COLO829 (cell line): ENCODE results near the gene RSPH3.
"Not testable (repeated sequence)": the region's sequence is repeated elsewhere in the genome, so short reads cannot be mapped to it uniquely, and the experiment has no call there.

Source experiments
- DNase-seq: peaks from one replicate; pipeline ENCODE4 v3.0.0; 2012; ENCODE audit warnings: low spot score

The RSPH3 gene

DNA sequence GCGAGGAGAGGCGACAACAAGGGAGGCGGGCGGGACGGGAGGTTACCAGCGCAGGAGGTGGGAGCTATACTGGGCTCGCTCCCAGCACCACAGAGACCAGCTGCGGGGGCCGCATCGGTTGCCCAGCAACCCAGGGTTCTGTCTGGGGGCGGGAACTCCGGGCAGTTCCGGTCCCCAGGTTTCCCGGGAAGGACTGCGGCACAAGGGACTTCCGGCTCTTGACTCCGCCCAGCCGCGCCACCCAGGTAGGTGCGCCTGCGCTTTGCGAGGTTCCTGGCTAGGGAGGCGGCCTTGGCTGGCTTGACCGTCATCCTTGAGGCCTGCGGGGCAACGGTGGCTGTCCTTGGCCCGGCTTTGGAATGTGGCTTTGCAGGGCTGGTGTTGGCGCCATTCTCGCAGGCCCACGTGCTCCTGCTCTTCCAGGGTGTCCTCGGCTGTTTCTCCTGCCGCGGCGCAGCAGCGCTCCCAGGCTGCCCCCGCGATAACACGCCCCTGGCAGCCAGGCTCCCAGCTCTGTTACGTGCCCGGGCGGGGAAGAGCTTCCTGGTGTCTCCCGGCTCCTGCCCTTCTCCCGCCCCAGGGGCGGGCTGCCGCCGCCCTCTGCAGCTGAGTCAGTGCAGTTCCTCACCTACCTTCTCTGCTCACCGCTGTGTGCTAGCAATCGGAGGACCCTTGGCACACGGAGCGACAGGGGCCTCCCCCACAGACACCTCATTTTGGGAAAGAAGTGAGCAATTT is at the start of gene RSPH3:
Gene RSPH3 (minus strand): TSS at position 537 of the 738 bp plus-strand sequence. CDS start 652 bp downstream, outside the sequence.
- DNase-seq, result peak; percentile 91

GRCh38 chr6:159047891-159048685 is 48.1 kb upstream of the RSPH3 start:
- no peak for DNase-seq

GRCh38 chr6:159045801-159046200 is 45.8 kb upstream of the RSPH3 start:
- no peak for DNase-seq

GRCh38 chr6:159044899-159045727 is 45.1 kb upstream of the RSPH3 start, which contains the start of gene TAGAP:
TAGAP (minus strand) TSS chr6:159044991; CDS start chr6:159044146, 845 bp downstream.
- DNase-seq, result peak; percentile 33

DNA sequence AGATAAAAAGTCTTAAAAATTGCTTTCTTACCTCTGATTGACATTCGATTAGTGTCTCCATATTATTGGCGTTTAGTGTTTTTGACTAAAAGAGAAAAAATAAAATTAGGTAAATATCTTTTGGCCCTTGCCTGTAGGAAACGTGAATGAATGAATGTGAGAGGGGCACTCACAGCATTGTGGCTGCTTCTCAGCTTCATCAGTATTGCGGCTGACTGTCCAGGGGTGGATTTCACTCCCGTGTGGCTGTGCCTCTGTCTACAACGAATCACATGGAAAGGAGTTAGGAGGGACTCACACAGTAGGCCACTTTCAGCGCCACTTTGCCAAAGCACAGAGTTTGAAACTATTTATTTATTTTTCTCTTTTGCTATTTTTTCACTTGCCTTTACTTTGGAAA is 43.9 kb upstream of the RSPH3 start:
- DNase-seq, result no peak

DNA sequence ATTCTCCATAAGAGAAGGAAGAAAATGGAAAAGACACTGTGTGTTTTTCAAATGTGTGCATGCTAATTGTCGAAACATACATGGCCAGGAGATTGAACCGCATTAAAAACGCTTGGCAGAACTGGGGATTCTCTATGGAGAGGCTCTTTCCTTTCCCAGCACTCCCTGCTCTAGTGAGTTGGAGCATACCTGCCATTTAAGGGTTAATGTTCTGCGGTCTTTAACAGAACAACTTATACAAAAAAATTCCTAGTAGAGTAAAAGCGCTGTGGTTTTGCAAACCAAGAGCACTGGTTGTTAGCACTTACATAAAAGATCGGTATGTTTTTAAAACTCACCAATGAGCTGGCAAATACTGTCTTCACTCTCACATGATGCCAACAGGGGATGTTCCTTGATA is 43.2 kb upstream of the RSPH3 start:
- no peak for DNase-seq

DNA sequence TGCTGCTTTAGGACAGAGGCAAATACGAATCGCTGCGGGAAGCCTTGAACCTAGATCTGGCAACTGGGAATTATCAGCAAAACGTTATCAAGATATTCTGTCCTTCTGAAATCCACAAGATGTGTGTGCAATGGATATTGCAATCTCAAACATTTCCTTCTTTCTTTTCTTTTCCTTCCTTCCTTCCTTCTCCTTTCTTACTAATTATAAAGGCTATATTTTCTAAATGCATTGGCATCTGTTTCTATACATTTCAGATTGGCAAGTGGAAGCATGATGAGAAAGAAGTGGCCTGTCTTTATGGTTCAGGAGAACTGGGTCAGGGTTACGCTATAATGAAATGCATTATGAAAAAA is 42.8 kb upstream of the RSPH3 start:
- no peak for DNase-seq

DNA sequence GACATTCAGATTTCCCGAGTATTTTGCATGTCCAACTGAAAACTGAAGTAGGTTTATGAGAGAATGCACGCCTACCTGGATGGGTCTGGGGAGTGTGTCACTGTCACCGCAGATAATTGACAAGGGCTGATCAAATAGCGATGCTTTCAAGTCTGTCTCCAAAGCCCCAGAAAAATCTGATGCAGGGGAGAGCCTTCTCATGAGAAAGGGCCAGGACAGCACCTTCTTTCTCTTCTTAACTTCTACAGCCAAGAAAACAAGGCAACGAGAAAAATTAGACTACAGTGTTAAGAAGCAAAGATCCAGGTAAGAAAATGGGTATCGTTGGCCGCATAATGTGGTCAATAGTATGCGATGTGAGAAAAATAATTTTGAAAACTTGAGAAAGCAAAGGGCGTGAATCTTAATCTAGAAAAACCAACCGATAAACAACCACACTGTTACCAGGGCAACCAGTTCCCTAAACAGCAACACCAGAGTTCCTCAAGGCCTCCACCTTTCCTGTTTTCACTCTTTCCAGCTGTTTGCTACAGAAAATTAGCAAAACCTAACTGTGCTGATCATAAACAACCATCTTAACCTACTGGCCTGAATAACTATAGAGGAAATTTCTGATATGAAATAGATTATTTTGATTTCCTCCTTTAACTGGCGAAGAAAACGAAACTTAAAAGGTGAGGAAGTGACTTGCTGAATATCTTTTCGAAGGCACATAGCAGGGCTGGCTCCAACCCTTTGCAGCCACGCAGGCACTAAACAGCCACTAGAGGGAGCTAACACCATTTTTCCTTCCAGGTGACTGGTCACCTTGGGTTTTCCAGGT is 42.2 kb upstream of the RSPH3 start:
- peak; percentile 75 for DNase-seq

GRCh38 chr6:159041181-159041580 is 41.2 kb upstream of the RSPH3 start:
- no peak for DNase-seq

DNA sequence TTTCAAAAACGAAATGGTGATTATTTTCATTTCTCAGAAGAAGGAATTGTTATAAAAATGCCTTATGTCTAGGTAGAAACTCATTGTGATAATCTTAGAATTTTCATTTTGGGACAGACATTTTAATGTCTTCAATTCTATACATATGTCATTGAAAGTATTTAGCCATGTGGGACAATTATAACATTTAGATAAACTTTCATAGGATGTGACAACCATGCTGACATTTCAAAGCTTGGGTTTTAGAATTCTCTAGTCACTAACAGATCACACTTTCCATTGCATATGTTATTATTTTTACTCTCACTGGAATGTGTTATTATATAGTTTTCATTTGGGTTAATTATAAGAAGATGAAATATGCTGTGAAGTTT is 39.9 kb upstream of the RSPH3 start:
- DNase-seq, result no peak

- DNase-seq, result no peak
Observed at GRCh38 chr6:159038914-159039884, 39.2 kb upstream of the RSPH3 start.

DNA sequence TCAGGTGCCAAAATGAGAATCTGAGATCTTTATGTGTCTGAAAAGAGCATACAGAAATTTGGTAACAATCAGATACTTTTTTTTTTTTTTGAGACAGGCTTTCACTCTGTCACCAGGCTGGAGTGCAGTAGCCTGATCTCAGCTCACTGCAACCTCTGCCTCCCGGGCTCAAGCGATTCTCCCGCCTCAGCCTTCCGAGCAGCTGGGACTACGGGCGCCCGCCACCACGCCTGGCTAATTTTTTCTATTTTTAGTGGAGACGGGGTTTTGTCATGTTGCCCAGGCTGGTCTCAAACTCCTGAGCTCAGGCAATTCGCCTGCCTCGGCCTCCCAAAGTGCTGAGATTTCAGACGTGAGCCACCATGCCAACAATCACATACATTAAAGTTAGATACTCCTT is 38.3 kb upstream of the RSPH3 start:
- DNase-seq, result not testable (repeated sequence)

GRCh38 chr6:159037756-159038290 is 37.8 kb upstream of the RSPH3 start:
- no peak for DNase-seq

GRCh38 chr6:159036673-159037072 is 36.7 kb upstream of the RSPH3 start:
- DNase-seq, result no peak

DNA sequence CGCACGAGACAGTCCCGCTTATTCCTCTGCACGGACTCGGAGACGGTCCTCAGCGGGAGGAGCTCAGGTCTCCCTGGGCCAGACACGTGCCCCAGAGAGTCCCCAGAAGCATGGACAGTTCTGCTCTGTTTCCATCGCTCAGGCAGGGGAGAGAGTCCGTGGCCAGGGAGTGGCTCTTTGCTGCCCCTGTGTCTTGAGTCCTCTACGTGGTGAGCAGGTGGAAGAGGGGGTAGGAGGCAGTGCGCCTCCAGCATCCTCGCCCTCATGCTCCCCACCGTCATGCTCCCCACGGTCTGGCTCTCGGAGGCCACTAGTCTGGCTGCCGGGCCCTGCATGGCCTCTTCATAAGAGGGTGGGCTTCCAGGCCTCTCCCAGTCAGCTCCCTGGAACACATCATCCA is 35.9 kb upstream of the RSPH3 start:
- DNase-seq, result no peak

DNA sequence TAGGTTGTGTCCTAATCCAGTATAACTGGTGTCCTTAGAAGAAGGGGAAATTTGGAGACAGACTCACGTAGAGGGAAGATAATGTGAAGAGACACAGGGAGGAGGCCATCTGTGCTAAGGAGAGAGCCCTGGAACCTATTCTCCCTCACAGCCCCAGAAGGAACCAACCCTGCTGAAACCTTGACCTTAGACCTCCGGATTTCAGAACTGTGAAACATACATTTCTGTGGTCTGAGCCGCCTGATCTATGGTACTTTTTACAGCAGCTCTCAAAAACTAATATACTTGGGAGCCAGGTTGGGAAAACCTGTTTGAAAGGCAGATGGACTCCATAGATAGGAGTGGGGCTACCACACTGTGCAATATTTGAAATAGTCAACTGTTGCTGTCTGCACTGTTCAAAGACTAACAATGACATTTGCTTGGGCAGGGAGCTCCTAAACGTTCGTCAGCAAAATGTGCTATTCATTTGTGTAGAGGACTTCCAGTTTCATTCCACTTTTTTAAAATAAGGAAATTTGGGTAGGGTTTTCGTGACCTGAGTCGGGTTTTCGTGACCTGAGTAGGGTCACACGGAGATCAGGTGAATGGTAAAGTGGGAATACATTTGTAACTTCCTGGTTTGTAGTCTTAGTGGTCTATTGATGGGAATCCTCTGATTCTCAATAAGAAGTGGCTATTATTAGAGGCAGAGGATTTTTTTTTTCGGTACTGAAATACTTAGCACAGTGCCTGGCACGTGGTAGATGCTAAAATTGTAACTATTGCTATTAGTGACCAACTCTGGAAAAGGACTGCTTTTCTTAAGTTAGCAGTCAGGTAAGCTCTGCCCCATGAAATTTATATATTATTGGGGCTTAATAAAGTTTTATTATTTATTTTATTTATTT is 33.4 kb upstream of the RSPH3 start:
- no peak for DNase-seq

- no peak for DNase-seq
Observed at GRCh38 chr6:159031846-159032245, 31.8 kb upstream of the RSPH3 start.

DNA sequence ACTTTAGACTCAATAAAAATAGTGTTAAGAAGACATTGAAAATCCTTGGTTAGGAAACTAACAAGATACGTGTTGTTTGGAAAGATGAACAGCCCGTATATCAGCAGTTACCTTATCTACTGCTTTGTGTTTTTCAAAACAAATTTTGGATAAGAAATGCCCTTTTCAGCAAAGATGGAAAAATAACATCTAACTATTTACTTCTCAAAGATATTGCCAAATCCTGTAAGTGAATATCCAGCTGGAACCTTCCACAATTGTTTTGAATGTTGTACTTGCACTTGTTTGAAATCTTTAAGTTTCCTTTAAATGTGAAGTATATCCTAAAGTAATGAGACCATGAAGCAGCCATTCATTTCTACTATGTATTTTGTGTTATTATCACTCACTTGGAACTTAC is 30.2 kb upstream of the RSPH3 start:
- no peak for DNase-seq

DNA sequence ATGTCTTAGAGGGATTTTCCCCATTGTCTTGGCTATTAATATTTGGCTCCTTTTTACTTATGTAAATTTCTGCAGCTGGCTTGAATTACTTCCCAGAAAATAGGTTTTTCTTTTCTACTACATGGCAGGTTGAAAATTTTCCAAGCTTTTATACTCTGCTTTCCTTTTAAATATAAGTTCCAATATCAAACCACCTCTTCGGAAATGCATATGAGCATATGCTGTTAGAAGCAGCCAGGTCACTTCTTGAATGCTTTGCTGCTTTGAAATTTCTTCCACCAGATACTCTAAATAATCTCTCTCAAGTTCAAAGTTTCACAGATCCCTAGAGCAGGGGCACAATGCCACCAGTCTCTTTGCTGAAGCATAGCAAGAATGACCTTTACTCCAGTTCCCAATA is 25.2 kb upstream of the RSPH3 start:
- DNase-seq, result not testable (repeated sequence)
